HepG2 (cell line): ENCODE data around the gene C17orf75. TPM values are rescaled to one million over a fixed set of nuclear protein-coding genes. Genes with fewer than 3 reads are reported as not detected.

Experiments
- ATF7 ChIP-seq, 2 experiments: fragments of 450-650 bp in 1 of 2; sonication (generic) in 1 of 2; formaldehyde crosslinking in 1 of 2; IDR thresholded peaks; 2 replicates each; pipeline versions ENCODE4 v1.4.0 to v1.6.1; 2016 to 2020; ENCODE audit warnings: antibody characterized with exemption in 1 of 2, mild to moderate bottlenecking in 1 of 2, missing genetic modification reagents in 1 of 2
- GLI4 ChIP-seq: sonication (generic); formaldehyde crosslinking; IDR thresholded peaks from 2 replicates; pipeline ENCODE4 v1.5.1; 2020; ENCODE audit warnings: missing genetic modification reagents, mild to moderate bottlenecking, moderate library complexity, borderline replicate concordance
- HCFC1 ChIP-seq: fragments of 150-350 bp; IDR thresholded peaks from 2 replicates; pipeline ENCODE4 v1.6.1; 2014; ENCODE audit warnings: low read depth, low read length
- JUND ChIP-seq: sonication (generic); formaldehyde crosslinking; IDR thresholded peaks from 2 replicates; pipeline ENCODE4 v1.8.0; 2022; ENCODE audit warnings: mild to moderate bottlenecking, missing genetic modification reagents
- NR3C1 ChIP-seq: sonication (generic); formaldehyde crosslinking; IDR thresholded peaks from 2 replicates; pipeline ENCODE4 v1.4.0; 2020; ENCODE audit warnings: missing genetic modification reagents
- SALL1 ChIP-seq: sonication (generic); formaldehyde crosslinking; IDR thresholded peaks from 2 replicates; pipeline ENCODE4 v1.8.0; 2022; ENCODE audit warnings: mild to moderate bottlenecking, missing genetic modification reagents
- SATB2 ChIP-seq: sonication (generic); formaldehyde crosslinking; IDR thresholded peaks from 2 replicates; pipeline ENCODE4 v1.5.0; 2020; ENCODE audit warnings: missing genetic modification reagents
- SKI ChIP-seq: fragments of 450-650 bp; IDR thresholded peaks from one replicate; pipeline ENCODE4 v1.6.1; 2018; ENCODE audit warnings: mild to moderate bottlenecking; ENCODE audit not compliant: partially characterized antibody
- ZNF674 ChIP-seq: sonication (generic); formaldehyde crosslinking; IDR thresholded peaks from 2 replicates; pipeline ENCODE4 v1.5.0; 2020; ENCODE audit warnings: low read depth, mild to moderate bottlenecking, missing genetic modification reagents
- polyA plus RNA-seq, 8 experiments: library from polyadenylated mRNA; depleted of rRNA in 3 of 8; stranded (reverse) in 7 of 8; unstranded in 1 of 8; fragments of >200 nt; fragmentation: Illumina TruSeq in 4 of 8; extraction: Trizol in 4 of 8; gene quantifications; 2 replicates each; pipeline versions ENCODE4 v1.2.1 to v1.2.3, GENCODE V29; 2011 to 2016; ENCODE audit warnings: low read depth in 4 of 8, missing spikeins in 1 of 8, mixed read lengths in 1 of 8; ENCODE audit not compliant: insufficient read depth in 1 of 8
- total RNA-seq, 5 experiments: library from RNA; depleted of rRNA; stranded (reverse); fragments of >200 nt; fragmentation: Illumina TruSeq; extraction: Trizol; gene quantifications; 2 replicates each; pipeline ENCODE4 v1.2.3, GENCODE V29; 2016; ENCODE audit warnings: low read depth in 1 of 5
- TF ChIP-seq, protein P1 (sequence below): sonication (generic); formaldehyde crosslinking; conservative IDR thresholded peaks from 2 replicates; pipeline ENCODE4 v1.8.1; 2023; ENCODE audit warnings: missing genetic modification reagents
- TF ChIP-seq, protein P2 (sequence below): sonication (generic); formaldehyde crosslinking; IDR thresholded peaks from 2 replicates; pipeline ENCODE4 v1.8.0; 2022; ENCODE audit warnings: mild to moderate bottlenecking, missing genetic modification reagents, borderline replicate concordance
- TF ChIP-seq, protein P3 (sequence below): sonication (generic); formaldehyde crosslinking; IDR thresholded peaks from 2 replicates; pipeline ENCODE4 v1.9.0; 2021; ENCODE audit warnings: mild to moderate bottlenecking, missing genetic modification reagents
- TF ChIP-seq, protein P4 (sequence below): sonication (generic); formaldehyde crosslinking; IDR thresholded peaks from 2 replicates; pipeline ENCODE4 v1.4.0; 2020; ENCODE audit warnings: missing genetic modification reagents, borderline replicate concordance

Gene C17orf75
- total and polyA plus RNA-seq, 2 of the 13 experiments (the other 11 are each of a cell fraction or from before 2014, with no cell fraction given): 16.2 to 33.0 TPM

DNA sequence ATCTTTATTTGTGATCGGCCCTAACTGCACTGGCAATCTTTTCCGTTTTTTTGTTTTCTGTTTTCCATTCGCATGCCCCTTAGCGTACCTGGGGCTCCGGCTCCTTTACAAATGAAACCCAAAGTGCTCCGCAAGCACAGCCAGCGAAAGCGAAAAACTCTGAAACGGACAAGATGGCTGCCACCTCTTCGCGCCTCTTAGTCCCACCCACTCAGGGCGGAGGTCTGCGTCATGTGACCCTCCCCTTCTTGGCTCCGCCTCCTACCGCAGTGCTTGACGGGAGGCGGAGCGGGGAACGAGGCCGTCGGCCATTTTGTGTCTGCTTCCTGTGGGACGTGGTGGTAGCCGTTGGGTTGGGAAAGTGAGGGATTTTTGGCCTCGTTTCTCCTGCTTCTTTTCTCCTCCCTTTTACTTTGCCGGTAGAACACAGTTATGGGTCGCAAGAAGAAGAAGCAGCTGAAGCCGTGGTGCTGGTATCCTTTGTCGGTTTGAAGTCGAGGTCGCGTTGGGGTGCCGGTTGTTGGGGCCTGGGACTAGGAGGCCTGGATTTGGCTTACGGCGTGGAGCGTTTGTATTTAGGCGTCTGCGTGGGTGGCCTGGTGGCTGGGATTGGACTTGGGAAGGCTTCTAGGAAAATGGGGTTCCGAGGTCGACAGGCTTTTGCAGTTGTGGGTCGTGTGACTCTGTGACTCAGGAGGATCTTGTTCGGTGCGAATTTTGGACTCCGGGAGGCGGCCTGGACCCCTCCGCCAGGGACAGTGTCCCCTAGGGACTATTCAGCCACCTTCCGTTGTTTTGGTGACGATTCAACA, 8.1 kb upstream of the C17orf75 start, which contains the start of gene ZNF207 (continued):
- peak; percentile 70; the same call in 1 of the 2 replicates for TF ChIP-seq GLI4 (CRISPR knock-in tag)
- TF ChIP-seq, protein P1, sequence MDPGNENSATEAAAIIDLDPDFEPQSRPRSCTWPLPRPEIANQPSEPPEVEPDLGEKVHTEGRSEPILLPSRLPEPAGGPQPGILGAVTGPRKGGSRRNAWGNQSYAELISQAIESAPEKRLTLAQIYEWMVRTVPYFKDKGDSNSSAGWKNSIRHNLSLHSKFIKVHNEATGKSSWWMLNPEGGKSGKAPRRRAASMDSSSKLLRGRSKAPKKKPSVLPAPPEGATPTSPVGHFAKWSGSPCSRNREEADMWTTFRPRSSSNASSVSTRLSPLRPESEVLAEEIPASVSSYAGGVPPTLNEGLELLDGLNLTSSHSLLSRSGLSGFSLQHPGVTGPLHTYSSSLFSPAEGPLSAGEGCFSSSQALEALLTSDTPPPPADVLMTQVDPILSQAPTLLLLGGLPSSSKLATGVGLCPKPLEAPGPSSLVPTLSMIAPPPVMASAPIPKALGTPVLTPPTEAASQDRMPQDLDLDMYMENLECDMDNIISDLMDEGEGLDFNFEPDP (CRISPR knock-in tag): 0 out of 2 replicates have a peak, but pooled peaks have one; percentile 72
- TF ChIP-seq, protein P2, sequence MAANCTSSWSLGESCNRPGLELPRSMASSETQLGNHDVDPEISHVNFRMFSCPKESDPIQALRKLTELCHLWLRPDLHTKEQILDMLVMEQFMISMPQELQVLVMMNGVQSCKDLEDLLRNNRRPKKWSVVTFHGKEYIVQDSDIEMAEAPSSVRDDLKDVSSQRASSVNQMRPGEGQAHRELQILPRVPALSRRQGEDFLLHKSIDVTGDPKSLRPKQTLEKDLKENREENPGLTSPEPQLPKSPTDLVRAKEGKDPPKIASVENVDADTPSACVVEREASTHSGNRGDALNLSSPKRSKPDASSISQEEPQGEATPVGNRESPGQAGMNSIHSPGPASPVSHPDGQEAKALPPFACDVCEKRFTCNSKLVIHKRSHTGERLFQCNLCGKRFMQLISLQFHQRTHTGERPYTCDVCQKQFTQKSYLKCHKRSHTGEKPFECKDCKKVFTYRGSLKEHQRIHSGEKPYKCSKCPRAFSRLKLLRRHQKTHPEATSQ (CRISPR knock-in tag): no peak
- no peak for TF ChIP-seq JUND (CRISPR knock-in tag)
- no peak for TF ChIP-seq NR3C1 (CRISPR knock-in tag)
- peak; percentile 88; the same call in 1 of the 2 replicates for TF ChIP-seq SATB2 (CRISPR knock-in tag)
- TF ChIP-seq SKI: peak; percentile 38
- TF ChIP-seq HCFC1: peak; percentile 50; the same call in 1 of the 2 replicates
- TF ChIP-seq SALL1: peak; percentile 78
- TF ChIP-seq ATF7 (IDR thresholded peaks at IDR 0.05): no peak
- TF ChIP-seq ATF7 (CRISPR knock-in tag; IDR thresholded peaks at IDR 0.05): no peak
- TF ChIP-seq, protein P3, sequence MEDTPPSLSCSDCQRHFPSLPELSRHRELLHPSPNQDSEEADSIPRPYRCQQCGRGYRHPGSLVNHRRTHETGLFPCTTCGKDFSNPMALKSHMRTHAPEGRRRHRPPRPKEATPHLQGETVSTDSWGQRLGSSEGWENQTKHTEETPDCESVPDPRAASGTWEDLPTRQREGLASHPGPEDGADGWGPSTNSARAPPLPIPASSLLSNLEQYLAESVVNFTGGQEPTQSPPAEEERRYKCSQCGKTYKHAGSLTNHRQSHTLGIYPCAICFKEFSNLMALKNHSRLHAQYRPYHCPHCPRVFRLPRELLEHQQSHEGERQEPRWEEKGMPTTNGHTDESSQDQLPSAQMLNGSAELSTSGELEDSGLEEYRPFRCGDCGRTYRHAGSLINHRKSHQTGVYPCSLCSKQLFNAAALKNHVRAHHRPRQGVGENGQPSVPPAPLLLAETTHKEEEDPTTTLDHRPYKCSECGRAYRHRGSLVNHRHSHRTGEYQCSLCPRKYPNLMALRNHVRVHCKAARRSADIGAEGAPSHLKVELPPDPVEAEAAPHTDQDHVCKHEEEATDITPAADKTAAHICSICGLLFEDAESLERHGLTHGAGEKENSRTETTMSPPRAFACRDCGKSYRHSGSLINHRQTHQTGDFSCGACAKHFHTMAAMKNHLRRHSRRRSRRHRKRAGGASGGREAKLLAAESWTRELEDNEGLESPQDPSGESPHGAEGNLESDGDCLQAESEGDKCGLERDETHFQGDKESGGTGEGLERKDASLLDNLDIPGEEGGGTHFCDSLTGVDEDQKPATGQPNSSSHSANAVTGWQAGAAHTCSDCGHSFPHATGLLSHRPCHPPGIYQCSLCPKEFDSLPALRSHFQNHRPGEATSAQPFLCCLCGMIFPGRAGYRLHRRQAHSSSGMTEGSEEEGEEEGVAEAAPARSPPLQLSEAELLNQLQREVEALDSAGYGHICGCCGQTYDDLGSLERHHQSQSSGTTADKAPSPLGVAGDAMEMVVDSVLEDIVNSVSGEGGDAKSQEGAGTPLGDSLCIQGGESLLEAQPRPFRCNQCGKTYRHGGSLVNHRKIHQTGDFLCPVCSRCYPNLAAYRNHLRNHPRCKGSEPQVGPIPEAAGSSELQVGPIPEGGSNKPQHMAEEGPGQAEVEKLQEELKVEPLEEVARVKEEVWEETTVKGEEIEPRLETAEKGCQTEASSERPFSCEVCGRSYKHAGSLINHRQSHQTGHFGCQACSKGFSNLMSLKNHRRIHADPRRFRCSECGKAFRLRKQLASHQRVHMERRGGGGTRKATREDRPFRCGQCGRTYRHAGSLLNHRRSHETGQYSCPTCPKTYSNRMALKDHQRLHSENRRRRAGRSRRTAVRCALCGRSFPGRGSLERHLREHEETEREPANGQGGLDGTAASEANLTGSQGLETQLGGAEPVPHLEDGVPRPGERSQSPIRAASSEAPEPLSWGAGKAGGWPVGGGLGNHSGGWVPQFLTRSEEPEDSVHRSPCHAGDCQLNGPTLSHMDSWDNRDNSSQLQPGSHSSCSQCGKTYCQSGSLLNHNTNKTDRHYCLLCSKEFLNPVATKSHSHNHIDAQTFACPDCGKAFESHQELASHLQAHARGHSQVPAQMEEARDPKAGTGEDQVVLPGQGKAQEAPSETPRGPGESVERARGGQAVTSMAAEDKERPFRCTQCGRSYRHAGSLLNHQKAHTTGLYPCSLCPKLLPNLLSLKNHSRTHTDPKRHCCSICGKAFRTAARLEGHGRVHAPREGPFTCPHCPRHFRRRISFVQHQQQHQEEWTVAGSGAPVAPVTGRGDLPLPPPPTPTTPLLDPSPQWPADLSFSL (CRISPR knock-in tag): no peak
- TF ChIP-seq, protein P4, sequence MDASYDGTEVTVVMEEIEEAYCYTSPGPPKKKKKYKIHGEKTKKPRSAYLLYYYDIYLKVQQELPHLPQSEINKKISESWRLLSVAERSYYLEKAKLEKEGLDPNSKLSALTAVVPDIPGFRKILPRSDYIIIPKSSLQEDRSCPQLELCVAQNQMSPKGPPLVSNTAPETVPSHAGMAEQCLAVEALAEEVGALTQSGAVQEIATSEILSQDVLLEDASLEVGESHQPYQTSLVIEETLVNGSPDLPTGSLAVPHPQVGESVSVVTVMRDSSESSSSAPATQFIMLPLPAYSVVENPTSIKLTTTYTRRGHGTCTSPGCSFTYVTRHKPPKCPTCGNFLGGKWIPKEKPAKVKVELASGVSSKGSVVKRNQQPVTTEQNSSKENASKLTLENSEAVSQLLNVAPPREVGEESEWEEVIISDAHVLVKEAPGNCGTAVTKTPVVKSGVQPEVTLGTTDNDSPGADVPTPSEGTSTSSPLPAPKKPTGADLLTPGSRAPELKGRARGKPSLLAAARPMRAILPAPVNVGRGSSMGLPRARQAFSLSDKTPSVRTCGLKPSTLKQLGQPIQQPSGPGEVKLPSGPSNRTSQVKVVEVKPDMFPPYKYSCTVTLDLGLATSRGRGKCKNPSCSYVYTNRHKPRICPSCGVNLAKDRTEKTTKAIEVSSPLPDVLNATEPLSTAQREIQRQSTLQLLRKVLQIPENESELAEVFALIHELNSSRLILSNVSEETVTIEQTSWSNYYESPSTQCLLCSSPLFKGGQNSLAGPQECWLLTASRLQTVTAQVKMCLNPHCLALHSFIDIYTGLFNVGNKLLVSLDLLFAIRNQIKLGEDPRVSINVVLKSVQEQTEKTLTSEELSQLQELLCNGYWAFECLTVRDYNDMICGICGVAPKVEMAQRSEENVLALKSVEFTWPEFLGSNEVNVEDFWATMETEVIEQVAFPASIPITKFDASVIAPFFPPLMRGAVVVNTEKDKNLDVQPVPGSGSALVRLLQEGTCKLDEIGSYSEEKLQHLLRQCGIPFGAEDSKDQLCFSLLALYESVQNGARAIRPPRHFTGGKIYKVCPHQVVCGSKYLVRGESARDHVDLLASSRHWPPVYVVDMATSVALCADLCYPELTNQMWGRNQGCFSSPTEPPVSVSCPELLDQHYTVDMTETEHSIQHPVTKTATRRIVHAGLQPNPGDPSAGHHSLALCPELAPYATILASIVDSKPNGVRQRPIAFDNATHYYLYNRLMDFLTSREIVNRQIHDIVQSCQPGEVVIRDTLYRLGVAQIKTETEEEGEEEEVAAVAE (CRISPR knock-in tag): peak; percentile 29; the same call in 1 of the 2 replicates
- no peak for TF ChIP-seq ZNF674 (CRISPR knock-in tag)
